MM.1S (cell line): ENCODE results near the gene GBP1.
"Not testable (repeated sequence)": the region's sequence is repeated elsewhere in the genome, so short reads cannot be mapped to it uniquely, and the experiment has no call there.

Experiments
- DNase-seq: peaks from one replicate; pipeline ENCODE4 v3.0.0-alpha.2; 2015
- H2AFZ ChIP-seq: fragments of 300-600 bp; sonication (generic); 2 replicates; pipeline ENCODE4 v1.6.0; 2016; ENCODE audit warnings: antibody characterized with exemption, low read length
- H3F3A ChIP-seq: fragments of 300-600 bp; sonication (generic); 2 replicates; pipeline ENCODE4 v1.6.1; 2016; ENCODE audit warnings: mild to moderate bottlenecking, antibody characterized with exemption, low read length, moderate library complexity, mixed read lengths; ENCODE audit not compliant: insufficient read depth
- H3K27ac ChIP-seq: fragments of 300-600 bp; sonication (generic); 2 replicates; pipeline ENCODE4 v1.5.1; 2016; ENCODE audit warnings: mild to moderate bottlenecking, low read length
- H3K27me3 ChIP-seq: fragments of 300-600 bp; sonication (generic); replicated peaks from 2 replicates; pipeline ENCODE4 v1.6.0; 2016; ENCODE audit warnings: low read length; ENCODE audit not compliant: insufficient read depth
- H3K36me3 ChIP-seq: fragments of 300-600 bp; sonication (generic); replicated peaks from 2 replicates; pipeline ENCODE4 v1.6.1; 2016; ENCODE audit warnings: mild to moderate bottlenecking, low read length, mixed read lengths; ENCODE audit not compliant: insufficient read depth
- H3K4me1 ChIP-seq: fragments of 300-600 bp; sonication (generic); 2 replicates; pipeline ENCODE4 v1.6.1; 2016; ENCODE audit warnings: low read length, mixed read lengths
- H3K4me2 ChIP-seq: fragments of 300-600 bp; sonication (generic); 2 replicates; pipeline ENCODE4 v1.6.0; 2016; ENCODE audit warnings: low read depth, low read length
- H3K4me3 ChIP-seq: fragments of 300-600 bp; sonication (generic); 2 replicates; pipeline ENCODE4 v1.5.1; 2016; ENCODE audit warnings: low read length, mixed read lengths
- H3K79me2 ChIP-seq: fragments of 300-600 bp; sonication (generic); 2 replicates; pipeline ENCODE4 v1.6.1; 2016; ENCODE audit warnings: mixed run types, low read length, mixed read lengths
- H3K9ac ChIP-seq: fragments of 300-600 bp; sonication (generic); 2 replicates; pipeline ENCODE4 v1.6.1; 2016; ENCODE audit warnings: low read length, mixed read lengths
- H3K9me2 ChIP-seq: fragments of 300-600 bp; sonication (generic); replicated peaks from 2 replicates; pipeline ENCODE4 v1.6.1; 2016; ENCODE audit warnings: mild to moderate bottlenecking, low read length, mixed read lengths; ENCODE audit not compliant: insufficient read depth
- H3K9me3 ChIP-seq: fragments of 300-600 bp; sonication (generic); replicated peaks from 2 replicates; pipeline ENCODE4 v1.6.1; 2016; ENCODE audit warnings: mild to moderate bottlenecking, low read length, mixed read lengths; ENCODE audit not compliant: insufficient read depth
- H4K20me1 ChIP-seq: fragments of 300-600 bp; sonication (generic); 2 replicates; pipeline ENCODE4 v1.6.1; 2016; ENCODE audit warnings: mild to moderate bottlenecking, low read length, moderate library complexity, mixed read lengths; ENCODE audit not compliant: insufficient read depth
- CTCF ChIP-seq: fragments of 300-600 bp; sonication (generic); IDR thresholded peaks from 2 replicates; pipeline ENCODE4 v1.5.1; 2016; ENCODE audit warnings: antibody characterized with exemption, low read length, mixed read lengths
- EZH2 ChIP-seq: fragments of 300-600 bp; sonication (generic); optimal IDR thresholded peaks from 2 replicates; pipeline ENCODE3; 2017; ENCODE audit warnings: low read depth, mild to moderate bottlenecking, antibody characterized with exemption, low read length, mixed read lengths
- EZH2phosphoT487 ChIP-seq: fragments of 300-600 bp; sonication (generic); IDR thresholded peaks from 2 replicates; pipeline ENCODE4 v1.6.1; 2018; ENCODE audit warnings: antibody characterized with exemption, low read length

GBP1 gene

GRCh38 chr1:89035080-89035479 lies 29.9 kb downstream of the GBP1 start:
- Histone ChIP-seq H3K27me3 (no peaks in the 10 kb centered on the region), H2AFZ (no peak overlapping the region), H3K4me1 (no peaks in the 10 kb centered on the region), H3K36me3 (no peaks in the 10 kb centered on the region), H3K4me2 (no peak overlapping the region), H3K4me3 (no peak overlapping the region), H4K20me1 (no peaks in the 10 kb centered on the region), H3K9me3 (no peaks in the 10 kb centered on the region), H3F3A (no peaks in the 10 kb centered on the region), H3K9me2 (0 out of 2 replicates have a peak, but pooled peaks cover 3% of the 10 kb centered on the region), H3K9ac (no peak overlapping the region), H3K27ac (no peak overlapping the region), H3K79me2 (no peaks in the 10 kb centered on the region)
- DNase-seq, result no peak
- TF ChIP-seq EZH2 (no peak), CTCF (no peak), EZH2phosphoT487 (no peak)

DNA sequence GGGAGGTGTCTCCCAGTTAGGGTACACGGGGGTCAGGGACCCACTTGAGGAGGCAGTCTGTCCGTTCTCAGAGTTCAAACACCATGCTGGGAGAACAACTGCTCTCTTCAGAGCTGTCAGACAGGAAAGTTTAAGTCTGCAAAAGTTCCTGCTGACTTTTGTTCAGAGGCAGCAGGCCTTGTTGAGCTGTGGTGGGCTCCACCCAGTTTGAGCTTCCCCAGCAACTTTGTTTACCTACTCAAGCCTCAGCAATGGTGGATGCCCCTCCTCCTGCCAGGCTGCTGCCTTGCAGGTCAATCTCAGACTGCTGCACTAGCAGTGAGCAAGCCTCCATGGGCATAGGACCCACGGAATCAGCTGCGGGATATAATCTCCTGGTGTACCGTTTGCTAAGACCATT lies 31.0 kb downstream of the GBP1 start:
- not testable (repeated sequence) for H3K9me2 ChIP-seq, H3K27me3 ChIP-seq, H3K4me3 ChIP-seq, H3K4me2 ChIP-seq, H4K20me1 ChIP-seq, H3F3A ChIP-seq, H3K27ac ChIP-seq, H3K4me1 ChIP-seq, DNase-seq, H3K9ac ChIP-seq, H3K79me2 ChIP-seq, H3K36me3 ChIP-seq, H3K9me3 ChIP-seq, H2AFZ ChIP-seq

GRCh38 chr1:89029051-89029450 lies 36.0 kb downstream of the GBP1 start:
- H3K27ac ChIP-seq, H3K9me3 ChIP-seq, H3K4me2 ChIP-seq, H3F3A ChIP-seq, H3K9me2 ChIP-seq, H3K4me3 ChIP-seq, H2AFZ ChIP-seq, H3K79me2 ChIP-seq, DNase-seq, H3K4me1 ChIP-seq, H3K9ac ChIP-seq, H3K27me3 ChIP-seq, H4K20me1 ChIP-seq, H3K36me3 ChIP-seq: not testable (repeated sequence)

DNA sequence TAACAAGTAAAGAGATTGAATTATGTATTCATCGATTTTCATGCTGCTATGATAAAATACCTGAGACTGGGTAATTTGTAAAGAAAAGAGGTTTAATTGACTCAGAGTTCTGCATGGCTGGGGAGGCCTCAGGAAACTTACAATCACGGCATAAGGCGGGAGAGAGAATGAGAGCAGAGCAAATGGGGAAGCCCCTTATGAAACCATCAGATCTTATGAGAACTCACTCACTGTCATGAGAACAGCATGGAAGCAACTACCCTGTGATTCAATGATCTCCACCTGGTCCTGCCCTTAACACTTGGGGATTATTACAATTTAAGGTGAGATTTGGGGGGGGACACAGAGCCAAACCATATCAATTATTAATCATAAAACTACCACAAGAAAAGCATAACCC lies 39.1 kb downstream of the GBP1 start:
- Histone ChIP-seq H4K20me1 (no peaks in the 10 kb centered on the region), H3F3A (peaks cover 12% of the 10 kb centered on the region; the same call in 1 of the 2 replicates), H3K4me3 (no peak overlapping the region), H2AFZ (no peak overlapping the region), H3K4me2 (no peak overlapping the region), H3K9me2 (no peaks in the 10 kb centered on the region), H3K36me3 (no peaks in the 10 kb centered on the region), H3K27me3 (no peaks in the 10 kb centered on the region), H3K9ac (no peak overlapping the region), H3K27ac (no peak overlapping the region), H3K9me3 (no peaks in the 10 kb centered on the region), H3K79me2 (peaks cover 17% of the 10 kb centered on the region), H3K4me1 (peaks cover 7% of the 10 kb centered on the region)
- DNase-seq, result no peak
- no peak for TF ChIP-seq EZH2phosphoT487

DNA sequence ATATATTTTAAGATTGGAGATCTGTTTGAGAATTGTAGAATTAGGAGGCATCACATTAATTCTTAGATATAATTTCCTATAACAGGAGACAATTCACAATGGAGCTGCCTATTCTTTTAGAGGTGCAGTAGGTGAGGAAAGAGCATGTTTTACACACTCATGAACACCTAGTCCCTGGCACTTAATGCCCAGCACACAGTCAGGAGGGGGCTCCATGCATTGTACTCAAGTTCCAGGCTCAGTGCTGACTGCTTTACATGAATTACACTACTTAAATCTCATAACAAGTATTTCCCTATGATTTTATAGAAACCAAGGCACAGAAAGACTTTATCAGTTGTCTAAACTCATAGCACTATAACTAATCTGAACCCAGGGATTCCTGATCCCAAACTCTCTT lies 42.0 kb downstream of the GBP1 start:
- Histone ChIP-seq H3K4me3 (peak overlapping the region; percentile 68), H3K9me2 (no peaks in the 10 kb centered on the region), H3K9ac (peak overlapping the region; percentile 64; the same call in 1 of the 2 replicates), H3K27ac (peak overlapping the region; percentile 79), H3K36me3 (no peaks in the 10 kb centered on the region), H3K79me2 (peaks cover 31% of the 10 kb centered on the region), H2AFZ (peak overlapping the region; percentile 88), H3K27me3 (no peaks in the 10 kb centered on the region), H3K9me3 (no peaks in the 10 kb centered on the region), H4K20me1 (no peaks in the 10 kb centered on the region), H3K4me1 (peaks cover 17% of the 10 kb centered on the region), H3K4me2 (peak overlapping the region; percentile 84), H3F3A (peaks cover 12% of the 10 kb centered on the region; the same call in 1 of the 2 replicates)
- TF ChIP-seq CTCF (no peak), EZH2phosphoT487 (no peak), EZH2 (no peak)
- DNase-seq, result peak; percentile 24
